SU-DHL-6 (cell line): ENCODE measurements around the gene UACA.

Experiments
- EZH2phosphoT487 ChIP-seq: fragments of 200-600 bp; sonication (generic), shearing (Covaris generic); conservative IDR thresholded peaks from 2 replicates; pipeline ENCODE4 v1.6.1; 2018; ENCODE audit warnings: mild to moderate bottlenecking, antibody characterized with exemption, low read length, moderate library complexity, mixed read lengths
- TF ChIP-seq, protein P1 (sequence below): fragments of 200-600 bp; sonication (generic); IDR thresholded peaks from one replicate; pipeline ENCODE4 v1.5.1; 2017; ENCODE audit warnings: antibody characterized with exemption, mild to moderate bottlenecking, low read length, moderate library complexity; ENCODE audit not compliant: insufficient read depth, poor library complexity, severe bottlenecking

DNA sequence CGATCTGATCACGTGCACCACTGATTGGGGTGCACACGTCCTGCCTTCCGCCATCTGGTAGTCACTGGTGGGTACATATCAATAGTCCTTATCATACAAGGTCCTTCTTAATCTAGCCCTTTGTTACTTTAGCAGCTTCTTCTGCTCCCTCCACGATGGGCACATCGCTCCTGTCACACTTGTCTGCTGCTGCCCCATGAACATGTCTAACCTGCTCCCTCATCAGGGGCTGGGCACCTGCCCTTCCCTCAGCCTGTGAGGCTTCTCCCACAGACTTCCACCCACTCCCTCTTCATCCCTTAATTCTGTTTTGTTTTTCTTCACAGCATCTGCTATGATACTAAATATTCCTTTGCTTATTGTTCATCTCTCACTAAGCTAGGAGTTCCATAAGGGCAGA, 82.5 kb downstream of the UACA start:
- TF ChIP-seq, protein P1, sequence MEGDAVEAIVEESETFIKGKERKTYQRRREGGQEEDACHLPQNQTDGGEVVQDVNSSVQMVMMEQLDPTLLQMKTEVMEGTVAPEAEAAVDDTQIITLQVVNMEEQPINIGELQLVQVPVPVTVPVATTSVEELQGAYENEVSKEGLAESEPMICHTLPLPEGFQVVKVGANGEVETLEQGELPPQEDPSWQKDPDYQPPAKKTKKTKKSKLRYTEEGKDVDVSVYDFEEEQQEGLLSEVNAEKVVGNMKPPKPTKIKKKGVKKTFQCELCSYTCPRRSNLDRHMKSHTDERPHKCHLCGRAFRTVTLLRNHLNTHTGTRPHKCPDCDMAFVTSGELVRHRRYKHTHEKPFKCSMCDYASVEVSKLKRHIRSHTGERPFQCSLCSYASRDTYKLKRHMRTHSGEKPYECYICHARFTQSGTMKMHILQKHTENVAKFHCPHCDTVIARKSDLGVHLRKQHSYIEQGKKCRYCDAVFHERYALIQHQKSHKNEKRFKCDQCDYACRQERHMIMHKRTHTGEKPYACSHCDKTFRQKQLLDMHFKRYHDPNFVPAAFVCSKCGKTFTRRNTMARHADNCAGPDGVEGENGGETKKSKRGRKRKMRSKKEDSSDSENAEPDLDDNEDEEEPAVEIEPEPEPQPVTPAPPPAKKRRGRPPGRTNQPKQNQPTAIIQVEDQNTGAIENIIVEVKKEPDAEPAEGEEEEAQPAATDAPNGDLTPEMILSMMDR = no peak
- TF ChIP-seq EZH2phosphoT487 = no peak
